HCT116 (cell line): Measurements from ENCODE around the gene REEP3. TPM values are rescaled to one million over a fixed set of nuclear protein-coding genes. Genes with fewer than 3 reads are reported as not detected.

ENCODE experiments used
- ATAC-seq: fragments of 200-7000 bp; cut with Tn5 transposase; 2 replicates; pipeline ENCODE4 v1.9.1; 2020; ENCODE audit warnings: mild to moderate bottlenecking, moderate library complexity
- BruUV-seq: library from RNA; stranded (reverse); fragments of 400-500 nt; replicated peaks from 2 replicates; lab custom pipeline; 2021; lab: Mats Ljungman, UMichigan
- CTCF ChIA-PET: fragments of 300-600 bp; sonication (Branson Sonifier 250); formaldehyde crosslinking; loops from one replicate; lab custom pipeline; 2021; ENCODE audit warnings: antibody characterized with exemption; lab: Charles Lee
- POLR2A ChIA-PET: fragments of 300-600, 350-600 bp; sonication (Branson Sonifier 250); formaldehyde crosslinking; loops from one replicate; lab custom pipeline; 2021; ENCODE audit warnings: antibody characterized with exemption; lab: Charles Lee
- RAD21 ChIA-PET, 2 experiments: fragments of 300-600 bp; sonication (Branson Sonifier 250); formaldehyde crosslinking; loops; one replicate each; lab custom pipeline; 2023; ENCODE audit warnings: low total read pairs in 2 of 2; ENCODE audit not compliant: uncharacterized antibody in 2 of 2, unreplicated experiment in 2 of 2, low non-redundant PET in 1 of 2; lab: Charles Lee
- DNase-seq: peaks from one replicate; pipeline ENCODE4 v3.0.0-alpha.2; 2010; ENCODE audit warnings: low read depth, low spot score
- H2AFZ ChIP-seq: fragments of 200-600 bp; shearing (Covaris generic), sonication (generic); 2 replicates; pipeline ENCODE4 v1.6.1; 2017; ENCODE audit warnings: low read depth, mixed run types, mixed read lengths, antibody characterized with exemption, low read length; ENCODE audit not compliant: poor library complexity, severe bottlenecking
- H3K27ac ChIP-seq: 2 replicates; pipeline ENCODE4 v1.5.1; 2012; ENCODE audit warnings: low read depth, low read length
- H3K27me3 ChIP-seq: fragments of 200-600 bp; sonication (generic); 2 replicates; pipeline ENCODE4 v1.6.1; 2016; ENCODE audit warnings: mixed run types, low read length, mixed read lengths; ENCODE audit not compliant: insufficient read depth
- H3K36me3 ChIP-seq, 2 experiments: fragments of 200-500 bp in 1 of 2; fragments of 200-600 bp in 1 of 2; sonication (Bioruptor generic) in 1 of 2; sonication (generic) in 1 of 2; 2 replicates each; pipeline versions ENCODE4 v1.5.1 to v1.6.1; 2014 to 2016; ENCODE audit warnings: low read length in 2 of 2, inconsistent platforms in 1 of 2, mixed read lengths in 1 of 2, mixed run types in 1 of 2; ENCODE audit not compliant: insufficient read depth in 2 of 2, control insufficient read depth in 1 of 2
- H3K4me1 ChIP-seq, 2 experiments: fragments of 200-600 bp in 1 of 2; sonication (generic) in 1 of 2; 2 replicates each; pipeline versions ENCODE4 v1.5.1 to v1.6.1; 2012 to 2017; ENCODE audit warnings: low read length in 2 of 2, inconsistent platforms in 1 of 2, mild to moderate bottlenecking in 1 of 2, mixed read lengths in 1 of 2, mixed run types in 1 of 2, moderate library complexity in 1 of 2; ENCODE audit not compliant: insufficient read depth in 2 of 2, control insufficient read depth in 1 of 2
- H3K4me2 ChIP-seq: fragments of 200-600 bp; sonication (generic); 2 replicates; pipeline ENCODE4 v1.6.1; 2017; ENCODE audit warnings: mixed run types, low read length, mixed read lengths
- H3K4me3 ChIP-seq, 2 experiments: fragments of 200-600 bp in 1 of 2; sonication (generic) in 1 of 2; replicated peaks in 1 of 2; 2 replicates each; pipeline ENCODE4 v1.5.1; 2011 to 2016; ENCODE audit warnings: low read length in 2 of 2, control low read depth in 1 of 2, low read depth in 1 of 2, mild to moderate bottlenecking in 1 of 2, mixed read lengths in 1 of 2, mixed run types in 1 of 2
- H3K79me2 ChIP-seq: fragments of 200-600 bp; sonication (generic); 2 replicates; pipeline ENCODE4 v1.6.1; 2017; ENCODE audit warnings: mild to moderate bottlenecking, mixed run types, low read length, moderate library complexity, mixed read lengths; ENCODE audit not compliant: insufficient read depth
- H3K9ac ChIP-seq: fragments of 200-600 bp; sonication (generic); 2 replicates; pipeline ENCODE4 v1.6.1; 2016; ENCODE audit warnings: low read length, mixed read lengths
- H3K9me2 ChIP-seq: fragments of 200-600 bp; sonication (generic), shearing (Covaris generic); 2 replicates; pipeline ENCODE4 v1.6.1; 2017; ENCODE audit warnings: mixed run types, mild to moderate bottlenecking, moderate library complexity; ENCODE audit not compliant: insufficient read depth
- H3K9me3 ChIP-seq, 2 experiments: fragments of 200-500 bp in 1 of 2; fragments of 200-600 bp in 1 of 2; sonication (Bioruptor generic) in 1 of 2; sonication (generic) in 1 of 2; 2 replicates each; pipeline ENCODE4 v1.6.1; 2014 to 2017; ENCODE audit warnings: low read length in 2 of 2, mixed read lengths in 2 of 2, inconsistent platforms in 1 of 2, low read depth in 1 of 2, mild to moderate bottlenecking in 1 of 2, mixed run types in 1 of 2, moderate library complexity in 1 of 2; ENCODE audit not compliant: control insufficient read depth in 1 of 2, insufficient read depth in 1 of 2
- H4K20me1 ChIP-seq: fragments of 200-600 bp; sonication (generic), shearing (Covaris generic); 2 replicates; pipeline ENCODE4 v1.6.1; 2017; ENCODE audit warnings: mixed run types, mild to moderate bottlenecking, moderate library complexity; ENCODE audit not compliant: insufficient read depth
- ATF3 ChIP-seq: IDR thresholded peaks from 2 replicates; pipeline ENCODE4 v1.6.1; 2012
- CTCF ChIP-seq, 3 experiments: fragments of 200-600 bp in 1 of 3; sonication (generic) in 1 of 3; IDR thresholded peaks in 2 of 3; conservative IDR thresholded peaks in 1 of 3; 2 replicates each; pipeline ENCODE4 v1.5.1; 2012 to 2017; ENCODE audit warnings: low read depth in 2 of 3, low read length in 2 of 3, antibody characterized with exemption in 1 of 3, borderline replicate concordance in 1 of 3, control low read depth in 1 of 3, mild to moderate bottlenecking in 1 of 3, mixed read lengths in 1 of 3, mixed run types in 1 of 3, moderate library complexity in 1 of 3; ENCODE audit not compliant: insufficient read depth in 1 of 3
- EGR1 ChIP-seq: IDR thresholded peaks from 2 replicates; pipeline ENCODE4 v1.6.1; 2012; ENCODE audit warnings: low read depth
- RAD21 ChIP-seq: IDR thresholded peaks from 2 replicates; pipeline ENCODE4 v1.6.1; 2012; ENCODE audit warnings: low read depth, mild to moderate bottlenecking
- SRF ChIP-seq: IDR thresholded peaks from 2 replicates; pipeline ENCODE4 v1.6.1; 2012; ENCODE audit warnings: low read depth
- ZFX ChIP-seq: fragments of 450-650 bp; IDR thresholded peaks from 2 replicates; pipeline ENCODE4 v1.6.1; 2017
- intact Hi-C: fragments of 100-400 bp; cut with micrococcal nuclease; formaldehyde crosslinking; loops from 2 replicates; pipeline ENCODE4 v1.10.0; 2022
- total RNA-seq: library from RNA; stranded (reverse); gene quantifications from one replicate; pipeline ENCODE4 v1.2.1, GENCODE V29; 2021; ENCODE audit not compliant: unreplicated experiment

The REEP3 gene
- total RNA-seq, 1 experiment from 2014 or later, result 41.3 TPM

DNA sequence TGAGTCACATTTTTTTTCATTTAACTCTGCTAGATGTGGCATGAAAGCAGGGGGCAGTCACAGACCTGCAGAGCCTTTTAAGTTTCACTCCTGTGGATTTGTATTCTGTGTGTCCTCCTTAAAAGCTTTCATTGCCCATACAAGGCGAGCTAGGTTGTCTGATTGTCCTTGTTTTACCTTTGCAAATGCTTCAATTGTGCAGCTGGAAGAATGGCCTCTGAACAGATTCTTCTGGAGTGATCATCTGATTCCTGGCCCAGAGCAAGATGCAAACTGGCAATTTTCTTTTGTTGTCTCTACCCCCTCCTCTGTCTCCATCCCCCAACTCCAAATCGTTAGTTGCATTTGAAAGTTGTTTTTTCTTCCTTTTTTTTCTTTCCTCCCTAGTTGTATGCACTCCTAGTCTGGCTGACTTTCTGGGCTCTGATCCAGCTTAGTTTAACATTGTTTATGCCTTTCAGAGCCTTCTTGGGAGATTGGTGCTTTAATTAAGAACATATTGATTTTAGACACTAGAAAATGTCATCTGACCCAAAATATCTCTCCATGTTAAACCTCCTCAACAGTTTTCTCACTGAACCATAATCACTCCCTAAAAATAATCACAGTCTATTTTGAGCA lies 150.2 kb downstream of the REEP3 start:
- ChIA-PET POLR2A (no interaction called here), CTCF (no interaction called here), RAD21 (no interaction called here)
- peaks cover 6 to 12% of the 10 kb centered on the region in 2 experiments; a peak in 3 of 4 replicates for H3K4me1 ChIP-seq
- no TSS peak for BruUV-seq
- intact Hi-C loops, result no loop called here
- H3K79me2 ChIP-seq, result no peaks in the 10 kb centered on the region
- H3K9me3 ChIP-seq, result no peaks in the 10 kb centered on the region
- H3K27me3 ChIP-seq, result no peaks in the 10 kb centered on the region
- no peaks in the 10 kb centered on the region for H4K20me1 ChIP-seq
- no peak for DNase-seq
- no peak overlapping the region for H3K27ac ChIP-seq
- H3K4me2 ChIP-seq, result no peak overlapping the region
- TF ChIP-seq SRF (no peak), RAD21 (peak; percentile 46), CTCF (IDR thresholded peaks at IDR 0.05 in 2 of 3, conservative IDR thresholded peaks at IDR 0.05 in 1 of 3; ENCODE audit: borderline replicate concordance in 1 of 3, insufficient read depth in 1 of 3, low read depth in 2 of 3, low read length in 2 of 3) (0 out of 6 replicates have a peak, but pooled peaks of 1 of the 3 experiments have one; percentile 6), ATF3 (no peak)
- H3K4me3 ChIP-seq, result no peak overlapping the region
- H3K36me3 ChIP-seq, result no peaks in the 10 kb centered on the region
- H2AFZ ChIP-seq, result no peak overlapping the region
- no peak overlapping the region for H3K9ac ChIP-seq
- no peak for ATAC-seq
- no peaks in the 10 kb centered on the region for H3K9me2 ChIP-seq

- Histone ChIP-seq H3K9me2 (no peaks in the 10 kb centered on the region), H3K4me3 (no peak overlapping the region), H3K36me3 (no peaks in the 10 kb centered on the region), H2AFZ (no peak overlapping the region), H4K20me1 (no peaks in the 10 kb centered on the region), H3K27me3 (no peaks in the 10 kb centered on the region), H3K79me2 (no peaks in the 10 kb centered on the region), H3K9ac (no peak overlapping the region), H3K9me3 (no peaks in the 10 kb centered on the region), H3K27ac (no peak overlapping the region), H3K4me1 (peaks cover 6 to 12% of the 10 kb centered on the region in 2 experiments; a peak in 3 of 4 replicates), H3K4me2 (no peak overlapping the region)
- intact Hi-C loops, result no loop called here
- TF ChIP-seq ATF3 (no peak), ZFX (no peak), EGR1 (no peak)
- no TSS peak for BruUV-seq
- ChIA-PET RAD21 (no interaction called here), CTCF (no interaction called here), POLR2A (no interaction called here)
- no peak for DNase-seq
- ATAC-seq, result no peak
Measured at GRCh38 chr10:63672491-63672890, 151.3 kb downstream of the REEP3 start.
